Measurements from ENCODE around the gene SNHG17.
A peak's percentile ranks its signal among the peaks of the same experiment; 100 is the strongest.

The SNHG17 gene

DNA sequence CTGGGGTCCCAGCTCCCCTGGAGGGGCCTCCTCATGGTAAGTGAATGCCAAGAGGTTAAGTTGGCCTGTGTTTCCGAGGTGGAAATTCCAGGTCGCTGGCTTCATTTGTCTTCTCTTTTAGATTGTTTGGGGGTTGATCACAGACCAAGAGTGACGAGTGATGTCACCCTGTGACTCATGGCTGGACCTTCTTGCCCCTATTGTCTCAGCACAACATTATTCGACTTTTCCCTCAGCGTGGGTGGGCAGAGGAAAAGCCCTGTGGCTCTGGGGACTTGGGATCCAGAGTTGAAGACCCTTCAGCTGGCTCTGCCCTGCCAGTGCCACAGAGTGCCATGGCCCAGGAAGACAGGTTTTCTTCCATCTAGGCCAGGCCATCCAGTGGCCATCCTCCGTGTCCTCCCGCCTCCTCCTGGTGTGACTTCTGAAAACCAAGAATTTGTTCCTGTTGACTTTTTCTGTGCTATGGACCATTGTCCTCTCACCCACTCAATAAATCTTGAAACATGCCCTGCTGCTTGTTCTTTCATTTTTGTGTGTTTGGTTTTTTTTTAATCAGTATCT, 15.4 kb upstream of the SNHG17 start:
- TF ChIP-seq CTCF (IDR thresholded peaks at IDR 0.05): no peak

- TF ChIP-seq CTCF (IDR thresholded peaks at IDR 0.05): no peak
Observed at GRCh38 chr20:38449046-38449445, 13.9 kb upstream of the SNHG17 start.

- TF ChIP-seq CTCF (IDR thresholded peaks at IDR 0.05): no peak
Observed at GRCh38 chr20:38447931-38448675, 13.0 kb upstream of the SNHG17 start.

DNA sequence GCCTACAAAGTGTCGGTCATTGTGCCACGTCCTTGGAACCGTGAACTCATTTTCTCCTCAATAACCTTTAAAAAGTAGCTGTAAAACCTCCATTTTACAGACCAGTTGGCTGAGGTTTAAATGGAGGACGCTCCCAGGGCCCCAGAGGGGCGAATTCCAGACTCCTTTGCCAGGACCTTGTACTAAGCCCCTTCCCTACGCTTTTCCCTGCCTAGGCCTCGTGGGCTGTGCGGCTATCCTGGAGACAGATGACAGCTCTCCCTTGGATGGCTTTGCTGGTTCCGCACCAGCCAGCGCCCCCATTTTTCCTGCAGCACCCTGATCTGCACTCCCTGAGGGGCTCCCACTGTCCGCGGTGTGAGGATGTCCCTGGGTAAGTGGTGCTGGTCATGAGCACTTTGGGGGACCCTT, 12.1 kb upstream of the SNHG17 start:
- no peak for TF ChIP-seq CTCF (IDR thresholded peaks at IDR 0.05)

GRCh38 chr20:38446441-38447209, 11.5 kb upstream of the SNHG17 start:
- TF ChIP-seq CTCF (IDR thresholded peaks at IDR 0.05): peak; percentile 90

- no peak for TF ChIP-seq CTCF (IDR thresholded peaks at IDR 0.05)
Observed at GRCh38 chr20:38445901-38446425, 10.8 kb upstream of the SNHG17 start.

GRCh38 chr20:38445381-38445796, 10.3 kb upstream of the SNHG17 start:
- no peak for TF ChIP-seq CTCF (IDR thresholded peaks at IDR 0.05)

Measured in LNCAP (cell line).